NCI-H1930 (cell line): ENCODE results near the gene SINHCAF.
"Not testable (repeated sequence)": the region's sequence is repeated elsewhere in the genome, so short reads cannot be mapped to it uniquely, and the experiment has no call there.

Experiments
- DNase-seq, 2 experiments: peaks; one replicate each; lab custom pipeline; 2025; lab: John Stamatoyannopoulos, UW

SINHCAF gene

GRCh38 chr12:31261744-31262143 lies 64.2 kb downstream of the SINHCAF start:
- no peak for DNase-seq

DNA sequence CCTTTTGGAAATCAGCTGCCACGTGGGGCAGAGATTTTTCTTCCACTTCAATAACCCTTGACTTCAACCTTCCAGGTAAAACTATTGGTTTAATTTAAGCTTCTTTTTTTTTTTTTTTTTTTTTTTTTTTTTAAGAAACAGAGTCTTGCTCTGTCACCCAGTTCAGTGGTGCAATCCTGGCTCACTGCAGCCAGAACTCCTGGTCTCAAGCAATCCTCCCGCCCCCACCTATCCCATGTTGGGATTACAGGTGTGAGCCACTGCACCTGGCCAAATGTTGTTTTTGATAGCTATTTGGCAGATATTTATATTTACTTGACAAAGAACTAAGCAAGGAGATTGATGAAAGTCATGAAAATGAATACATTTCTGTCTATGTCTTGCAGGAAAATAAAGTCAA lies 65.1 kb downstream of the SINHCAF start:
- no peak for DNase-seq

DNA sequence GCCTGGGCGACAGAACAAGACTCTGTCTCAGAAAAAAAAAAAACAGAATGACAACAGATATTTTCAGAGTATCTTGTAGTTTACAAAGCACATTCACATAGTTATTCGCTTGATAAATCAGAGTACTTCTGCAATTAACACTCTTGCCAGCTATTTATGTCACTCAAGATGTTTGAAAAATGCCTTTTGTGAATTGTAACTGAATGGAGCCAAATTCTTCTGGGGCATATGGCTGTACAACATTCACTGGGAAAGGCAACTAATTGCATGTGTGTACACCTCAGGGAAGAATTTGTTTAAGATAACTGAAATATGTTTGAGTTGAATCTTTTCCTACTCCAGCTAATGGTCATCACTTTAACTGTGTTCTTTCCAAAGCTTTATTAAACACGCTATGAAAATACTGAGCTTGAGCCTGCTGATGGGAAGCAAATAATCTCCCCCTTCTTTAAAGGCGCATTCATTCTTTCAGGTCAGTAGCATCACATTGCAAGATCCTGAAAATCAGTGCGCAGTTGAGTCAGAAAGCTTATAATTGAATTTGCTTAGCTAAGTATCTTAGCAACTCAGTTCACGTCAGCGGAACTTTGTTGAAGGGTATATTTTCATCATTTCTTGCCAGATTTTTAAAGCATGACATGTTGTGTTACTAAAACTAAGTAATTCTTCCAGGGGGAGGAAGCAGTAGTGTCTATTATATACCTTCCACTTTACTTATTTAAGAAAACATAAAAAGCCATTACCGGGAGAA lies 66.6 kb downstream of the SINHCAF start:
- DNase-seq = no peak

DNA sequence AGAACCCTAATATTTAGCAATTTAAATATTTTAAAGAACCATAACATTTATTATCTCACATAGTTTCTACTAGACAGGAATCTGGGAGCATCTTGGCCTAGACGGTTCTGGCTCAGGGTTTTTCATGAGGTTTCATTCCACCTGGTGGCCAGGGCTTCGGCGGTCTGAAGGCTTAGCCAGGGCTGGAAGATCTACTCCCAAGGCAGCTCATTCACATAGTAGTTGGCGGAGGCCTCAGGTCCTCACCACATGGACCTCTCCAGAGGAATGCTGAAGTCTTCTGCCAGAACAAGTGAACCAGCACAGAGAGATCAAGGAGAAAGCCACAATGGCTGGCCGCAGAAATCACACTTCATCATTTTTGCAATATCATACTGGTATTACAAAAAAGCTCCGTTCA lies 68.2 kb downstream of the SINHCAF start:
- DNase-seq = no peak

DNA sequence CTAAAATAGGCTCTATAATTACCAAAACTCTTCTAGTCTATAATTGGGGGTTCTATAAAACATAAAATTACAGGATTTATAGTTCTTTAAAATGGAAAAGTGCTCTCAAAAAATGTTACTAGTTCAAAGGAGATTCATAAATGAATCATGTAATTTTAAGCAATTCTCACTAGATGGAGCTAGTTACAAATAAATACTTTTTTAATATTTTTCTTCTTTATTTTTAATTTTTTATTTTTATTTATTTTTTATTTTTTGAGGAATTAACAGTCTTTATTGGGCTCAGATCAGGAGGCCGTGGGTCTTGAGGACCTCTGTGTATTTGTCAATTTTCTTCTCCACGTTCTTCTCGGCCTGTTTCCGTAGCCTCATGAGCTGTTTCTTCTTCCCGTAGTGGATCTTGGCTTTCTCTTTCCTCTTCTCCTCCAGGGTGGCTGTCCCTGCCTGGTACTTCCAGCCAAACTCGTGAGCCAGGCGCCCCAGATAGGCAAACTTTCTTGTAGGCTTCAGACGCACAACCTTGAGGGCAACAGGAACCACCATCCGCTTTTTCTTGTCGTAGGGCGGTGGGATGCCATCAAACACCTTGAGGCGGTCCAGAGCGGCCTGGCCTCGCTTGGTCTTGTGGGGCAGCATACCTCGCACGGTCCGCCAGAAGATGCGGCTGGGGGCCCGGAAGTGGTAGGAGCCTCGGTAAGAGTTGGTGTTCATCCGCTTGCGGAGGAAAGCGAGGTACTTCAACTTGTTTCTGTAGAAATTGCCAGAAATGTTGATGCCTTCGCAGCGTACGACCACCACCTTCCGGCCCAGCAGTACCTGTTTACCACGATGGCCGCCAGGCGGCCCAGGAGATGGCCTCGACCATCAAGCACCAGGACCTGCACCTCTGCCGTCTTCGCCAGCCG lies 74.0 kb downstream of the SINHCAF start:
- not testable (repeated sequence) for DNase-seq

GRCh38 chr12:31250179-31250578 lies 75.8 kb downstream of the SINHCAF start:
- DNase-seq = no peak

GRCh38 chr12:31249356-31249755 lies 76.6 kb downstream of the SINHCAF start:
- no peak for DNase-seq

GRCh38 chr12:31248815-31249214 lies 77.1 kb downstream of the SINHCAF start:
- no peak for DNase-seq

DNA sequence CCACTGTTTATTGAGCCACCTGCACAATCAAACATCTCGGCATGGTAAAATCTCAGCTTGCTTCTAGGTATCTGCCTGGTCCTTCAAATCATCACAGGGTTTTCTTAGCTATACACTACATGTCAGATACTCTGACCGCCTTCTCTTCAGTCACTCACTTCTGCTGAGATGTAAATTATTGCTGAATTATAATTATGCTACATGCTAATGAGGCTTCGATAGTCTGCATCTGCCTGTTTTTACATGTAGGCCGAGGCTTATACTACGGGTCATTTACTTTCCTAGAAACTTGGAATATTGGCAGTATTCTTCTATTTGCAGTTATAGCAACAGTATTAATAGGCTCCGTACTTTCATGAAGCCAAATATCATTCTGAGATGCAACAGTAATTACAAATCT lies 77.6 kb downstream of the SINHCAF start:
- DNase-seq = no peak

- DNase-seq = no peak
These were observed 79.5 kb downstream of the SINHCAF start for GRCh38 chr12:31246470-31246850.

GRCh38 chr12:31245822-31246469 lies 80.0 kb downstream of the SINHCAF start:
- DNase-seq = no peak

DNA sequence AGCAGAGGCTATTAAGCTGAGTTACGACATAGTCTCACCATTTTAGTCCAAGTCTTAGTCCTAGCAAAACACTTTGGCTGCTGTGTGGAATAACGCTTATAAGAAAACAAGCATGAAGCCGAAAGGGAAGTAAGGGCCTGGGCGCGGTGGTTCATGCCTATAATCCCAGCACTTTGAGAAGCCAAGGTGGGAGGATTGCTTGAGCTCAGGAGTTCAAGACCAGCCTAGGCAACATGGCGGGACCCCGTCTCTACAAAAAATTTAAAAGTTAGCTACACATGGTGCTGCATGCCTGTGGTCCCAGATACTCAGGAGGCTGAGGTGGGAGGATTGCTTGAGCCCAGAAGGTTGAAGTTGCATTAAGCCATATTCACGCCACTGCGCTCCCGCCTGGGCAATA lies 83.5 kb downstream of the SINHCAF start:
- DNase-seq = not testable (repeated sequence)

GRCh38 chr12:31238764-31239387 lies 87.1 kb downstream of the SINHCAF start:
- peak; percentile 33 to 44 for DNase-seq

GRCh38 chr12:31238333-31238732 lies 87.6 kb downstream of the SINHCAF start:
- DNase-seq = not testable (repeated sequence)

- no peak for DNase-seq
These were observed 88.8 kb downstream of the SINHCAF start for GRCh38 chr12:31236998-31237637.

DNA sequence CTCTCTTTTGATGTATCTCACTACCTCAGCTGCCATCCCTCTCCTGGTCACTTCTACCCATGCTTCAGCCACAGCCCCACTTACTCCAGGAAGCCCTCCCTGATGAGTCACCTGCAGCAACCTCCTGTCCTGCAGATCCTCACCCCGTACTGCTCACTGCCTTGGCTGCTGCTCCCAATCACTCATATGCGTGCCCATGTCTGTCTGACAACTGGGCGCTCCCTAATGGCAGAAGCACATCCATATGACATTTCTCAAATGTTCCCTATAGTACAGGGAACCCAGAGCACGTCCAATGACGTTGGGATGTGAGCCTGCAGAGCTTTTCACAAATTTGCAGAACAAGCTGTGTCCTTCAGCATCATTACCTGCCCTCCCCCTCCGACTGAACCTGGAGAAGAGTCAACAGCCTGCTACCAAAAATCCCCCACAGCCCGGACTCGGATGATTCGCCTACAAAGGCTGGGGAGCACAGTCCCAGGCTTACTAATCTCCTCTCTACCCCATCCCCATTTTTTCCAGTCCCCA lies 90.0 kb downstream of the SINHCAF start:
- DNase-seq = no peak

GRCh38 chr12:31234955-31235867 lies 90.7 kb downstream of the SINHCAF start:
- DNase-seq = peak; percentile 43 to 47

DNA sequence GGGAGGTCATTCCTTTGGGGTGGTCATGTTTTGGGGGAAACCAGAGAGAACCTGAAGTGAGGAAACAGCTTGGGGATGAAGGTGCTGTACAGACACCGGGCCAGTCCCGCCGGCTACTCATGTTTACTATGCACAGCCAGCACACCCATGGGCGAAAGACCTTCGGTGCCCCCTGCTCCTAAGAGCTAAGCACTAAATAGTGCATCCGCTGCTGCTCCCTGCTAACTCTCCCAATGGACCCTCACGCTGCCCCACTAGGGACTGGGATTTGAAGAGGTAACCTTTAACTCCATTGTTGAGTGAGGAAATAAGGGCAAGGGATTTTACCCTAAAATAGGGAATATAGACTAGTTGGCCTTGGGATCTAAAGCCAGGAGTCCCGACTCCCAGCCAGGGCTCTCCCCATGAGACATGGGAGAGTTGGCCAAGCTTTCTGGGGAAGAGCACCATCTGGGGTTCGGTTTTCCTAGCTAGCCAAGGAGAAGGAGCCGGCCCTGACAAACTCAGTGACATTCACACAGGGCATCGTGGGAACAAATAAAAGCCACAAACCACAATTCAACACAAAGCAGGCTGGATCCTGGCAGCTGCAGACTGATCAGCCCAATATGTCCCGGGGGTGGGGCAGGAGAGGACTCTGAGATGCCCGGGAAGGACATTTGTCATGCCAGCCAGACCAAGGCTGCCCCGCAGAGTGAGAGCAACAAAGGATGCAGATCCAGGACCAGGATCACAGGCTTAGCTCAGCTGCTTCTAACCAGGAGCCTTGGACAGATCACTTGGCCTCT lies 91.7 kb downstream of the SINHCAF start:
- no peak for DNase-seq

- no peak for DNase-seq
These were observed 92.8 kb downstream of the SINHCAF start for GRCh38 chr12:31233061-31233730.
